GM19468 (cell line): Measurements from ENCODE around the gene LRWD1.

Experiments
- ATAC-seq: cut with Tn5 transposase; IDR thresholded peaks from one replicate; pipeline ENCODE4 v1.9.1; 2021; ENCODE audit warnings: mild to moderate bottlenecking, moderate library complexity, moderate number of reproducible peaks; ENCODE audit not compliant: unreplicated experiment; ENCODE audit errors: extremely low read depth

The LRWD1 gene

GRCh38 chr7:102464577-102465280 lies at the start of gene LRWD1, which contains the start of gene ALKBH4:
LRWD1 (plus strand) TSS chr7:102464984; CDS start chr7:102465081, 97 bp downstream.
ALKBH4 (minus strand) TSS chr7:102464863; CDS start chr7:102464836, 27 bp downstream.
- peak; percentile 90 for ATAC-seq

GRCh38 chr7:102415685-102416225 lies 49.0 kb upstream of the LRWD1 start:
- ATAC-seq = no peak

- no peak for ATAC-seq
Observed at GRCh38 chr7:102416406-102416805, 48.4 kb upstream of the LRWD1 start.

GRCh38 chr7:102417105-102417504 lies 47.7 kb upstream of the LRWD1 start:
- no peak for ATAC-seq

GRCh38 chr7:102418592-102418991 lies 46.2 kb upstream of the LRWD1 start:
- ATAC-seq = no peak

- no peak for ATAC-seq
Observed at GRCh38 chr7:102421706-102422240, 43.0 kb upstream of the LRWD1 start.

GRCh38 chr7:102424129-102424551 lies 40.6 kb upstream of the LRWD1 start:
- no peak for ATAC-seq

GRCh38 chr7:102424787-102425218 lies 40.0 kb upstream of the LRWD1 start:
- no peak for ATAC-seq

GRCh38 chr7:102425639-102426267 lies 39.0 kb upstream of the LRWD1 start:
- no peak for ATAC-seq

- peak; percentile 19 for ATAC-seq
Observed at GRCh38 chr7:102426268-102427018, 38.3 kb upstream of the LRWD1 start.

- ATAC-seq = no peak
Observed at GRCh38 chr7:102427019-102427405, 37.8 kb upstream of the LRWD1 start.

- no peak for ATAC-seq
Observed at GRCh38 chr7:102429141-102429899, 35.5 kb upstream of the LRWD1 start.

GRCh38 chr7:102431617-102432298 lies 33.0 kb upstream of the LRWD1 start:
- no peak for ATAC-seq

- peak; percentile 5 for ATAC-seq
Observed at GRCh38 chr7:102432442-102433218, 32.2 kb upstream of the LRWD1 start.

- peak; percentile 46 for ATAC-seq
Observed at GRCh38 chr7:102433219-102434038, 31.4 kb upstream of the LRWD1 start, which contains the start of gene ORAI2. ORAI2 (plus strand) TSS chr7:102433575; CDS start chr7:102438957, 5,382 bp downstream.

GRCh38 chr7:102434039-102434486 lies 30.7 kb upstream of the LRWD1 start:
- ATAC-seq = no peak

GRCh38 chr7:102436118-102436517 lies 28.7 kb upstream of the LRWD1 start:
- no peak for ATAC-seq
